NCI-H2227 treated with DMSO at 0.1 percent for 48 hours (cell line): ENCODE results near the gene CACNG5.
"Not testable (repeated sequence)": the region's sequence is repeated elsewhere in the genome, so short reads cannot be mapped to it uniquely, and the experiment has no call there.

Experiments used
- DNase-seq: peaks from one replicate; lab custom pipeline; 2025; lab: John Stamatoyannopoulos, UW

CACNG5 gene

GRCh38 chr17:66849851-66850580 is 15.1 kb downstream of the CACNG5 start:
- DNase-seq: no peak

- no peak for DNase-seq
Observed at GRCh38 chr17:66850692-66851091, 15.8 kb downstream of the CACNG5 start.

- DNase-seq: no peak
Observed at GRCh38 chr17:66855204-66855603, 20.3 kb downstream of the CACNG5 start.

- no peak for DNase-seq
Observed at GRCh38 chr17:66858226-66859083, 23.5 kb downstream of the CACNG5 start.

- DNase-seq: no peak
Observed at GRCh38 chr17:66859353-66859752, 24.4 kb downstream of the CACNG5 start.

GRCh38 chr17:66860204-66860603 is 25.3 kb downstream of the CACNG5 start:
- no peak for DNase-seq

- no peak for DNase-seq
Observed at GRCh38 chr17:66863820-66864219, 28.9 kb downstream of the CACNG5 start.

- no peak for DNase-seq
Observed at GRCh38 chr17:66865151-66865550, 30.2 kb downstream of the CACNG5 start.

- no peak for DNase-seq
Observed at GRCh38 chr17:66873962-66874361, 39.0 kb downstream of the CACNG5 start.

- no peak for DNase-seq
Observed at GRCh38 chr17:66884931-66885330, 50.0 kb downstream of the CACNG5 start.

- no peak for DNase-seq
Observed at GRCh38 chr17:66885417-66885816, 50.5 kb downstream of the CACNG5 start.

GRCh38 chr17:66889480-66890230 is 54.7 kb downstream of the CACNG5 start:
- no peak for DNase-seq

- no peak for DNase-seq
Observed at GRCh38 chr17:66892246-66892645, 57.3 kb downstream of the CACNG5 start.

GRCh38 chr17:66893382-66893781 is 58.5 kb downstream of the CACNG5 start:
- no peak for DNase-seq

GRCh38 chr17:66893863-66894262 is 58.9 kb downstream of the CACNG5 start:
- DNase-seq: no peak

GRCh38 chr17:66897141-66897540 is 62.2 kb downstream of the CACNG5 start:
- DNase-seq: no peak

- DNase-seq: no peak
Observed at GRCh38 chr17:66898536-66898935, 63.6 kb downstream of the CACNG5 start.

GRCh38 chr17:66900126-66901010 is 65.5 kb downstream of the CACNG5 start:
- peak; percentile 43 for DNase-seq

GRCh38 chr17:66903296-66903695 is 68.4 kb downstream of the CACNG5 start:
- DNase-seq: not testable (repeated sequence)

GRCh38 chr17:66903781-66904180 is 68.9 kb downstream of the CACNG5 start:
- no peak for DNase-seq
